Transverse colon (tissue), 4 donors: ENCODE data around the gene DUOXA1. TPM values are rescaled to one million over a fixed set of nuclear protein-coding genes. Genes with fewer than 3 reads are reported as not detected.

Experiments used
- DNase-seq: peaks from one replicate; pipeline ENCODE4 v3.0.0-alpha.2; 2019
- H3K27ac ChIP-seq, 4 donors: fragments of 200-600 bp; sonication (generic); 2 replicates each; pipeline ENCODE4 v1.5.1; 2016 to 2018; ENCODE audit warnings: inconsistent platforms in 4 of 4
- H3K27me3 ChIP-seq: fragments of 200-600 bp; sonication (generic); 2 replicates; pipeline ENCODE4 v1.5.1; 2017; ENCODE audit warnings: inconsistent platforms
- H3K36me3 ChIP-seq, 4 donors: fragments of 200-600 bp; sonication (generic); 2 replicates each; pipeline ENCODE4 v1.5.1; 2017 to 2019; ENCODE audit warnings: inconsistent platforms in 4 of 4
- H3K4me1 ChIP-seq, 4 donors: fragments of 200-600 bp; sonication (generic); 2 replicates each; pipeline ENCODE4 v1.5.1; 2017 to 2020; ENCODE audit warnings: inconsistent platforms in 4 of 4
- H3K4me3 ChIP-seq, 4 donors: fragments of 200-600 bp; sonication (generic); 1 replicate in 1 of 4; 2 replicates in 3 of 4; pipeline versions ENCODE4 v1.5.1 to v1.6.1; 2017 to 2019; ENCODE audit warnings: inconsistent platforms in 4 of 4
- H3K9me3 ChIP-seq, 2 donors: fragments of 200-600 bp; sonication (generic); 2 replicates each; pipeline ENCODE4 v1.5.1; 2017 to 2019; ENCODE audit warnings: inconsistent platforms in 2 of 2
- CTCF ChIP-seq, 5 experiments: fragments of 200-600 bp in 3 of 5; fragments of 450-650 bp in 2 of 5; sonication (generic) in 3 of 5; IDR thresholded peaks; 1 replicate in 2 of 5; 2 replicates in 3 of 5; pipeline ENCODE4 v1.5.1; 2016 to 2017; ENCODE audit warnings: antibody characterized with exemption in 5 of 5, inconsistent platforms in 3 of 5, mild to moderate bottlenecking in 2 of 5, moderate library complexity in 1 of 5
- EP300 ChIP-seq: sonication (generic); formaldehyde crosslinking; IDR thresholded peaks from one replicate; pipeline ENCODE4 v1.6.1; 2017; ENCODE audit warnings: antibody characterized with exemption, low read depth
- POLR2A ChIP-seq: fragments of 450-650 bp; IDR thresholded peaks from one replicate; pipeline ENCODE4 v1.6.1; 2016; ENCODE audit warnings: antibody characterized with exemption, mild to moderate bottlenecking, moderate library complexity
- POLR2AphosphoS5 ChIP-seq, 3 donors: sonication (generic); formaldehyde crosslinking; IDR thresholded peaks; one replicate each; pipeline ENCODE4 v1.6.1; 2016; ENCODE audit warnings: antibody characterized with exemption in 3 of 3
- WGBS, 2 donors: methylation state at CpG; one replicate each; pipeline ENCODE4 v1.1.5; 2018; ENCODE audit warnings: low coverage in 1 of 2; 5-methylcytosine and 5-hydroxymethylcytosine counted together
- in situ Hi-C, 4 donors: fragments of 200-750 bp; cut with MboI; loops; one replicate each; pipeline versions ENCODE4 v1.15.0 to v1.15.1; 2017; ENCODE audit warnings: low sequenced_read_pairs in 3 of 4, low pct_ligation_motif_present in 1 of 4, low pct_unique_long_range_greater_than_20kb in 1 of 4
- intact Hi-C: fragments of 100-400 bp; cut with DNase I; formaldehyde crosslinking; loops from one replicate; pipeline ENCODE4 v1.15.1; 2023; ENCODE audit warnings: low total_unique reads
- total RNA-seq, 4 donors: library from RNA; depleted of rRNA; stranded (reverse); fragments of >200 nt; gene quantifications; one replicate each; pipeline ENCODE4 v1.1.0, GENCODE V29; 2016

DUOXA1 gene
- total RNA-seq, 4 donors from 2014 or later = 1.4 TPM; not detected in 3

DNA sequence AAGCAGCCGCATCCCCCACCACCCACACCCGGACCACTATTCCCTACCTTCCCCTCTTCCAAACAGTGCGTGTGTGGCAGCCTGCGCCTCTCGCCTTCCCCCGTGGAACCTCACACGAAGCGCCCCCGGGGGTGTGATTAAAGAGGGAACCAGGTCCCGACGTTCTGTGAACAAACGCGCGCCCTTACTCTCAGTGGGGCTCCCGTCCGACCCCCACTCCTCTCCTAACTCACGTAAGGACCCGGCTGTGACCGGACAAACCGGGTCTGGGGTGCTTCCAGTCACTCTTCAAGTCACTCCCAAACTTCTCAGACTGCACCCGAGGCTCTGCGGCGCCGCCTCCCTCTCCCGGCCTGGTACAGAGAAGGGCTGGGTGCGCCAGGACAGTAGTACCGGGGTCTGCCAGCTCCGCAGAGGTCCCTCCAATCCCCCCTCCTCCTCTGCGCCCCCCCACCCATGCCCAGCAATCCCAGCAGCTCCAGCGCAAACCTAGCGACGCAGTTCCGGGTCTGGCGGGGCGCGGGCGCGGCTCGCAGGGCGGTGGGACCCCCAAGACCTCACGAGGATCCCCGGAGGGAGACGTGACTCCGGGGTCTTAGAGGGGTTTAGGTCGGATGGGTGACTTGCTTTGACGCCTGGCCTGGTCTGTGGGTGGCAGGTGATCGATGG, 574 bp downstream of the DUOXA1 start:
- WGBS, 2 donors = 16% methylated on average over 31 of the region's 47 CpGs; no CpG with 5 or more reads in 1 of the 2 donors
- no peak for DNase-seq
- Histone ChIP-seq H3K36me3 (no peaks in the 10 kb centered on the region), H3K4me1 (peaks cover 3 to 13% (median 12%) of the 10 kb centered on the region in 4 donors), H3K9me3 (no peaks in the 10 kb centered on the region), H3K27ac (no peak overlapping the region), H3K4me3 (peak overlapping the region in 1 of 4 donors; percentile 38), H3K27me3 (peaks cover 80% of the 10 kb centered on the region)
- TF ChIP-seq POLR2A (no peak), POLR2AphosphoS5 (IDR thresholded peaks at IDR 0.05) (no peak), CTCF (IDR thresholded peaks at IDR 0.05) (no peak), EP300 (no peak)
- intact Hi-C loops (no loop called here), in situ Hi-C loops (no loop called here)

- H3K9me3 ChIP-seq = no peaks in the 10 kb centered on the region
- in situ Hi-C loops = no loop called here
- DNase-seq = no peak
These were observed 3.0 kb downstream of the DUOXA1 start for GRCh38 chr15:45126535-45127158.

GRCh38 chr15:45123397-45123796, 6.3 kb downstream of the DUOXA1 start:
- H3K27me3 ChIP-seq = peaks cover 79% of the 10 kb centered on the region
- H3K4me1 ChIP-seq = no peaks in the 10 kb centered on the region
- H3K27ac ChIP-seq = no peak overlapping the region
- no peaks in the 10 kb centered on the region for H3K36me3 ChIP-seq
- in situ Hi-C loops = loop anchor here in 1 of 4 donors (25.0 kb wide), 1 partner anchor 161 kb away; the partner anchor contains the start of gene TERB2
- H3K4me3 ChIP-seq = no peak overlapping the region
- TF ChIP-seq POLR2AphosphoS5 (IDR thresholded peaks at IDR 0.05) (no peak), CTCF (IDR thresholded peaks at IDR 0.05) (no peak), POLR2A (no peak), EP300 (no peak)
- intact Hi-C loops = no loop called here
- DNase-seq = no peak
- no peaks in the 10 kb centered on the region for H3K9me3 ChIP-seq

More at GRCh38 chr15:45126535-45127158, 3.0 kb downstream of the DUOXA1 start:
- WGBS, 2 donors = 52 to 62% methylated on average over 2 of the region's 2 CpGs
- intact Hi-C loops = no loop called here
- H3K4me1 ChIP-seq = peaks cover 3 to 13% (median 12%) of the 10 kb centered on the region in 4 donors
- peaks cover 86% of the 10 kb centered on the region for H3K27me3 ChIP-seq
- no peaks in the 10 kb centered on the region for H3K36me3 ChIP-seq
- TF ChIP-seq CTCF (IDR thresholded peaks at IDR 0.05) (peak; percentile 36 to 59 (median 56)), POLR2AphosphoS5 (IDR thresholded peaks at IDR 0.05) (no peak), EP300 (no peak), POLR2A (no peak)
- no peak overlapping the region for H3K4me3 ChIP-seq
- no peak overlapping the region for H3K27ac ChIP-seq

- intact Hi-C loops = no loop called here
- no peak for DNase-seq
- Histone ChIP-seq H3K27me3 (peaks cover 74% of the 10 kb centered on the region), H3K4me1 (peaks cover 0 to 3% (median 1%) of the 10 kb centered on the region in 4 donors), H3K4me3 (no peak overlapping the region), H3K27ac (no peak overlapping the region), H3K36me3 (no peaks in the 10 kb centered on the region), H3K9me3 (no peaks in the 10 kb centered on the region)
- in situ Hi-C loops = loop anchor here in 1 of 4 donors (25.0 kb wide), 1 partner anchor 160 kb away; the partner anchor contains the start of gene TERB2
- TF ChIP-seq CTCF (IDR thresholded peaks at IDR 0.05) = no peak
- no peak for TF ChIP-seq POLR2AphosphoS5 (IDR thresholded peaks at IDR 0.05)
- TF ChIP-seq EP300 = no peak
- TF ChIP-seq POLR2A = no peak
- WGBS, 2 donors = 57 to 82% methylated on average over 1 to 7 of the region's 7 CpGs
These were observed 7.0 kb downstream of the DUOXA1 start for GRCh38 chr15:45122719-45123118.
